ENCODE data around the gene KPTN. TPM values are rescaled to one million over a fixed set of nuclear protein-coding genes. Genes with fewer than 3 reads are reported as not detected.
A peak's percentile ranks its signal among the peaks of the same experiment; 100 is the strongest.

Gene KPTN
- total RNA-seq, 1 donor from 2014 or later, result 12.0 TPM

DNA sequence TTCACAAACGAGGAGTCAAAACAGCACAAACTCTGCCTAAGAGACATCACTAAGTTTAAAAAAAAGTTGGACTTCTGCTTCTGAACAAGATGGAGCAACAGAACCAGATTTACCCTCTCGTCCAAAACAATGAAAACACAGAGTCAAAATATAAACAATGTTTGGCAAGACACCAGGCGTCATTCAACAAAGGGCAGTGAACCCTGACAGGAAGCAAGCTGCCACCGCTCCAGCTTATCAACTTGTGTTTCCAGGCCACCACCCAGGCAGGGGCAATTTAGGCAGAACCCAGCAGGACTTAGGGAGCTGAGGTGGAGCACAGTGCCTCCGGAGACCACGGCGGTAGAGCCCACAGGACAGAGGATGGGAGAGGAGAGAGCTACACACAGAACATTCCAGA lies 39.5 kb upstream of the KPTN start:
- peak overlapping the region; percentile 87 for H3K27ac Mint-ChIP-seq (ENCODE audit: unreplicated experiment)
- DNase-seq (ENCODE audit: low spot score), result no peak
- TF ChIP-seq, protein P1, sequence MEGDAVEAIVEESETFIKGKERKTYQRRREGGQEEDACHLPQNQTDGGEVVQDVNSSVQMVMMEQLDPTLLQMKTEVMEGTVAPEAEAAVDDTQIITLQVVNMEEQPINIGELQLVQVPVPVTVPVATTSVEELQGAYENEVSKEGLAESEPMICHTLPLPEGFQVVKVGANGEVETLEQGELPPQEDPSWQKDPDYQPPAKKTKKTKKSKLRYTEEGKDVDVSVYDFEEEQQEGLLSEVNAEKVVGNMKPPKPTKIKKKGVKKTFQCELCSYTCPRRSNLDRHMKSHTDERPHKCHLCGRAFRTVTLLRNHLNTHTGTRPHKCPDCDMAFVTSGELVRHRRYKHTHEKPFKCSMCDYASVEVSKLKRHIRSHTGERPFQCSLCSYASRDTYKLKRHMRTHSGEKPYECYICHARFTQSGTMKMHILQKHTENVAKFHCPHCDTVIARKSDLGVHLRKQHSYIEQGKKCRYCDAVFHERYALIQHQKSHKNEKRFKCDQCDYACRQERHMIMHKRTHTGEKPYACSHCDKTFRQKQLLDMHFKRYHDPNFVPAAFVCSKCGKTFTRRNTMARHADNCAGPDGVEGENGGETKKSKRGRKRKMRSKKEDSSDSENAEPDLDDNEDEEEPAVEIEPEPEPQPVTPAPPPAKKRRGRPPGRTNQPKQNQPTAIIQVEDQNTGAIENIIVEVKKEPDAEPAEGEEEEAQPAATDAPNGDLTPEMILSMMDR (IDR thresholded peaks at IDR 0.05; ENCODE audit: unreplicated experiment), result no peak
- H3K27me3 Mint-ChIP-seq (ENCODE audit: unreplicated experiment), result peaks cover 2% of the 10 kb centered on the region
- H3K36me3 Mint-ChIP-seq (ENCODE audit: low read depth, unreplicated experiment), result no peaks in the 10 kb centered on the region
- peaks cover 13% of the 10 kb centered on the region for H3K4me1 Mint-ChIP-seq (ENCODE audit: unreplicated experiment)
- no peaks in the 10 kb centered on the region for H3K9me3 Mint-ChIP-seq (ENCODE audit: unreplicated experiment)
- H3K4me3 Mint-ChIP-seq (ENCODE audit: unreplicated experiment), result no peak overlapping the region

DNA sequence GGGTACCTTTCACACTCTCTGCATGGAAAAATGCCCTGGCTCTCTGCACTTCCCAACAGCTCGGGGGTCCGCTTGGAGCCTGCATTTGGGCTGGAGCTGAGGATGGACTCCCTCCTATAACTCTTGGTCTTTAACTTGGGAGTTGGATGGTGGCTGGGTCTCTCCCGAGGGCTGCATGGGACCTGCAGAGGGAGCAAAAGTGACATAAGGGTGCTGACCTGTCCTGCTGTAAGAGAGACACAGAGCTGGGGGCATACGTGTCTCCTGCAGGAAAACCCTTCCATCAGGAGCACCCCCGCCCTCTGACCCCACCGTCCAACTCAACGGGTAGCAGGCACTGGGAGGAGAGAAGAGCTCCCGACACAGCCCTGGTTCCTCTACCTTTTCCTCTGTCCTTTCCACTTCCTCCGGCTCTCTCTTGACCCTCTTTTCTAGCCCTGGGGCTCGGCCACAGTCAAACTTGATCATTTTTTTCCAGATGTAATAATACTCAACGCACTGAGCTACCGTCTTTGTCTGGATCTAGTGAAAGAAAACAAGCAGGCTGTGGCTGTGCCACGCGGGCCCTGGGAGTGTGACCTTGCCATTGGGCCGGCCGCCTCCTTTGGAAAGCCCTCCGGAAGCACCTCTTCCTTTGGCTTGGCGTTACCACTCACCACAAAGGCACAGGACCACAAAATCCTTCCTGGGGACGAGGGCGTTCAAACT lies 37.6 kb upstream of the KPTN start:
- Mint-ChIP-seq H3K9me3 (ENCODE audit: unreplicated experiment) (no peaks in the 10 kb centered on the region), H3K27ac (ENCODE audit: unreplicated experiment) (no peak overlapping the region), H3K27me3 (ENCODE audit: unreplicated experiment) (peaks cover 2% of the 10 kb centered on the region), H3K4me3 (ENCODE audit: unreplicated experiment) (no peak overlapping the region), H3K36me3 (ENCODE audit: low read depth, unreplicated experiment) (no peaks in the 10 kb centered on the region), H3K4me1 (ENCODE audit: unreplicated experiment) (peaks cover 13% of the 10 kb centered on the region)
- TF ChIP-seq, protein P1 (IDR thresholded peaks at IDR 0.05; ENCODE audit: unreplicated experiment), result no peak
- no peak for DNase-seq (ENCODE audit: low spot score)

DNA sequence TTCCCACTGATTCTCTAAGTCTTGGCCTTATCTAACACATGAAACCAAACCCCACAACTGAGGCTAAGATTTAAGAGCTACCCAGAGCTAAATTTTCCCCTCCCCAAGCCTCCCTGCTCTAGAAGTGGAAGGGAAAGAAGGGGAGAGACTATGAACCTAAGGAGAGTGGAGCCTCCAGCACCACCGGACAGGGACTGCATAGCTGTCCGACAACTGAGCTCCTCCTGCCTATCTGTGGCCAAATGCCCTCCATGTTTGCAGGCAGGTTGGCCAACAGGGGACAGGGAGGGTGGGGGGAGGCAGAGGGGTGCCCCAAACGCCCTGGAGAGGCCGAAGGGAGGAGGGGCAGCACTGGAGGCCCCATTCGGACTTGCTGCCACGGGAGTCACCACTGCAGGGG lies 36.8 kb upstream of the KPTN start:
- H3K36me3 Mint-ChIP-seq (ENCODE audit: low read depth, unreplicated experiment), result no peaks in the 10 kb centered on the region
- no peak for DNase-seq (ENCODE audit: low spot score)
- H3K27ac Mint-ChIP-seq (ENCODE audit: unreplicated experiment), result no peak overlapping the region
- H3K4me3 Mint-ChIP-seq (ENCODE audit: unreplicated experiment), result no peak overlapping the region
- H3K4me1 Mint-ChIP-seq (ENCODE audit: unreplicated experiment), result peaks cover 13% of the 10 kb centered on the region
- H3K9me3 Mint-ChIP-seq (ENCODE audit: unreplicated experiment), result no peaks in the 10 kb centered on the region
- TF ChIP-seq, protein P1 (IDR thresholded peaks at IDR 0.05; ENCODE audit: unreplicated experiment), result no peak
- peaks cover 2% of the 10 kb centered on the region for H3K27me3 Mint-ChIP-seq (ENCODE audit: unreplicated experiment)

DNA sequence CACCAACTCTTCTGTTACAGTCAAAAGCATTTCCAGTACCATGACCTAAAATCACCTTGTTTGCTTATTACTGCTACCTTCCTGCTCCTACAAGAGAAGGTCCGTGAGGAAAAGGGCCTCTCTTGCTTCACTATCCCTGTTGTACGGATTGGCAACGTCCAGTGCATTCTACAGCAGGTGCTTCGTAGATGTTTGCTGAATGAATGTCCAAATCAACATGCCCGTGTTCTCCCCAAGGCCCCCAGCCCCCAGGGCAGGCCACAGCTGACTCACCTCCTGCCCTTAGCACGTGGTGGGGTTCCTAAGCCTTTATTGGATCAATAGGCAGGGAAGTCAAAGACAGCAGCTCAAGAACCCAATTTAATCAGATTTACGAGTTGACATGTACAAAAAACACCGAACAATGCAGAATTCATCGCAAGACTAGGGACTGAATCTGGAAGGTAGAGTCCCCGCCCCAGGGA lies 36.4 kb upstream of the KPTN start:
- H3K9me3 Mint-ChIP-seq (ENCODE audit: unreplicated experiment), result no peaks in the 10 kb centered on the region
- no peaks in the 10 kb centered on the region for H3K36me3 Mint-ChIP-seq (ENCODE audit: low read depth, unreplicated experiment)
- H3K27me3 Mint-ChIP-seq (ENCODE audit: unreplicated experiment), result peaks cover 2% of the 10 kb centered on the region
- DNase-seq (ENCODE audit: low spot score), result no peak
- H3K4me3 Mint-ChIP-seq (ENCODE audit: unreplicated experiment), result no peak overlapping the region
- H3K27ac Mint-ChIP-seq (ENCODE audit: unreplicated experiment), result no peak overlapping the region
- peaks cover 13% of the 10 kb centered on the region for H3K4me1 Mint-ChIP-seq (ENCODE audit: unreplicated experiment)
- TF ChIP-seq, protein P1 (IDR thresholded peaks at IDR 0.05; ENCODE audit: unreplicated experiment), result no peak

DNA sequence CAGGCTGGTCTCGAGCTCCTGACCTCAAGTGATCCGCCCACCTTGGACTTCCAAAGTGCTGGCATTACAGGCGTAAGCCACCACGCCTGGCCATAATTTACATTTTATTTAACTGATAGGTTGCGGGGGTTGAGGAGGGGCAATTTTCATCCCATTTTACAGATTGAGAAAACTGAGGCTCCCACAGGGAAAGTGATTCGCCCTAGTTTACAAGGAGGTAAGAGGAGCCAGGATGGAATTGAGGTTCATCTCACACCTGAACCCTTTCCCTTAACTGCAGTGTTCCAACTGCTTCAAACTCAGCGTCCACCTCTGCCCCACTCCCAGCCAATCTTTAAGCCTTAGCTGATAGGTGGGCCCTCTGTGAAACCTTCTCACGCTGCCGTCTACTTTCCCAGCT lies 34.8 kb upstream of the KPTN start:
- Mint-ChIP-seq H3K4me3 (ENCODE audit: unreplicated experiment) (no peak overlapping the region), H3K9me3 (ENCODE audit: unreplicated experiment) (no peaks in the 10 kb centered on the region), H3K4me1 (ENCODE audit: unreplicated experiment) (peaks cover 23% of the 10 kb centered on the region), H3K27me3 (ENCODE audit: unreplicated experiment) (peaks cover 5% of the 10 kb centered on the region), H3K27ac (ENCODE audit: unreplicated experiment) (no peak overlapping the region), H3K36me3 (ENCODE audit: low read depth, unreplicated experiment) (no peaks in the 10 kb centered on the region)
- TF ChIP-seq, protein P1 (IDR thresholded peaks at IDR 0.05; ENCODE audit: unreplicated experiment), result no peak
- DNase-seq (ENCODE audit: low spot score), result no peak
